GM19239 (cell line): ENCODE data around the gene KRT35.

Experiments used
- DNase-seq: peaks from one replicate; pipeline ENCODE4 v3.0.0; 2011; ENCODE audit warnings: low spot score; ENCODE audit not compliant: insufficient read length
- FAIRE-seq: peaks from 2 replicates; lab custom pipeline; 2011; peaks lifted over from hg19 to GRCh38; lab: Jason Lieb, UNC

The KRT35 gene

DNA sequence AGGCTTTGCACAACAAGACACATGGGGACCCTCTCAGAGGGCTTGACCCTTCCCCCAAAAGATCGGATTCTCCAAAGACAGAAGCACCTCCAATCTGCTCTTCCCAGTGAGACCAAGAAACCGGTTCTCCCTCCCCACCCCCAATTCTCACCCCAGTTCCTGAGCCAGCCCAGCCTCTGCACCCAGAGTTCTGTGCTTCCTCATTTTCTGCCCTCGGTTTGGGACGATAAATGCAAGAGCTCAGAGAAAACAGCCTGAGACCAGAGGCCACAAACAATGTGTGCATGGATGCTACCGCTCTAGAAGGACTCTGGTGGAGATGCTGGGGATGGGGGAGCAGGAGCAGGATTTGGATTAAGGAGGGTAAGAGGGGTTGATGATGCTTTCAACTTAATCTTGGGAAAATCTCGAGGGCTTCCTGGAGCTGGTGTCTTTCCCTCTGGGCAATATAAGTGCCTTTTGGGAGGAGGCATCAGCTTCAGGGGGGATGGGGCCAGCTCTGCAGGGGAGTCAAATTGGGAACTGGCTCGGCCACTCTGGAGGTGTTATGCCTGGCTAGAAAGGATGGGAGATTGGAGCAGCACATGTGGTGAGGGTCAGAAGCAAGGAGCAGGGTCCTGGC is 31.7 kb upstream of the KRT35 start:
- FAIRE-seq (no peak), DNase-seq (no peak)

DNA sequence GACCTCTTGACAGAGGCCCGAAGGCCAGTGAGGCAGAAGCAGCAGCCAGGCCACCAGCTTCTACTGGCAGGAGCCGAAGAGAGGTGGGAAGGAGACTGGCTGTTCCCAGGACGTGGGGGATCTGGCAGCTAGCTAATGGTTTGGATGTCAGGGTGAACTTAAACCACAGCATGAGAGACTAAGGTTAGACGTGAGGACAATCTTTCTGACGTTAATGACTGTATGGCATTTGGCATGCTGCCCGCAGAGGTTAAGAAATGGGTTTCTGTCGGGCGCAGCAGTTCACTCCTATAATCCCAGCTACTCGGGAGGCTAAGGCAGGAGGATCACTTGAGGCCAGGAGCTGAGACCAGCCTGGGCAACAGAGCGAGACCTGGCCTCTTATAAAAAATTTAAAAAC is 30.8 kb upstream of the KRT35 start:
- DNase-seq (no peak), FAIRE-seq (no peak)

DNA sequence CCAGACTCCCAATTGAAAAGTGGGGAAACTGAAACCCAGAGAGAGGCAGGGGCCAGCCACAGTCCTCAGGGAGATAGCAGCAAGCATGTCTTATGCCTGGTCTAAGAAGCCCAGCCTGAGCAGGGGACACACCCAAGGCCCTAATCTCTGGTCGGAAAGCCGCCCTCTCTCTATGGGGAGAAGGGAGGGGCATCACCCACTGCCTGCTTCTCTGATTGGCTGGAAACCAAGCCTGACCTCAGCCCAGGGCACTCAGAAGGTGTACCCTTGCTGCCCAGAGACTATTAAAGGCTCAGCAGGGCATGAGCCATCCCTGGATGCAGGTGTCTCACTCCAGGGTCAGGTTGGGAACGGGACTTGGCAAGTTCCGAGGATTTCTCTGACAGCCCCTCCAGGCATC is 30.2 kb upstream of the KRT35 start:
- FAIRE-seq (no peak), DNase-seq (no peak)

DNA sequence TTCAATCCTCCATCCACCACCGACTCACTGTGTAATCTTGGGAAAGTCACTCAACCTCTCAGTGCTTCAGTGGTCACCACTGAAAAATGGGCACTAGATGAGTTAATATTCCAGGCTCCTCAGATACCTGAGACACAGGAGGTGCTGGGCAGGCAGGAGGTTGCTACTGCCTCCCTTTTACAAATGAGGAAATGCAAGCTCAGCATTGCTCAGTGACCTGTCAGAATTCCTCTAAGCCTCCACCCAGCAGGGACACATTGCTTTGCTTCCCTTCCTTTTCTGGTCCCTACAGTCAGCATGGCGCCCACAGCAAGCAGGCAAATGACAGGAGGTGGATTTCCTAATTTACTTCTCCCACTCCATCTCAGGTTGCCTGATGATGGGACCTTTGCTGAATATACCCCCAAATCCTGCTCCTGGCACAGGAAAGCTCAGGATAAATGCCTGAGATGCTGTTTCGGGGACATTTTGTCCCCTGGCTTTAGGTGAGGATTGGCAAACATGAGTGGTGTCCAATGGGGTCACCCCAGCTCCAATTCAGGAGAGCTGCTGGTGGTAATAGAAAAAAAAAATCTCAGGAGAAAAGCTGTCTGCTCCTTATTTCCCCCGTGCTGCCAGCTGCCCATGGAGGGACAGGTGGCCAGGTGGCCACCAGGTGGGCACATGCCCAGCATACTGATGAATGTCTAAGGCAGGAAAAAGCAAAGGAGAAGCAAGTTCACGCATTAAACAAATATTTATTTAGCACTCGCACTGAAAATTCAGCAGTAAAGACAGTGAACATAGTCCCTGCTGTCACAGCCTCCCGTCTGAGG is 29.5 kb upstream of the KRT35 start:
- DNase-seq (no peak), FAIRE-seq (no peak)

GRCh38 chr17:41507315-41507880 is 26.4 kb upstream of the KRT35 start:
- FAIRE-seq (no peak), DNase-seq (no peak)

DNA sequence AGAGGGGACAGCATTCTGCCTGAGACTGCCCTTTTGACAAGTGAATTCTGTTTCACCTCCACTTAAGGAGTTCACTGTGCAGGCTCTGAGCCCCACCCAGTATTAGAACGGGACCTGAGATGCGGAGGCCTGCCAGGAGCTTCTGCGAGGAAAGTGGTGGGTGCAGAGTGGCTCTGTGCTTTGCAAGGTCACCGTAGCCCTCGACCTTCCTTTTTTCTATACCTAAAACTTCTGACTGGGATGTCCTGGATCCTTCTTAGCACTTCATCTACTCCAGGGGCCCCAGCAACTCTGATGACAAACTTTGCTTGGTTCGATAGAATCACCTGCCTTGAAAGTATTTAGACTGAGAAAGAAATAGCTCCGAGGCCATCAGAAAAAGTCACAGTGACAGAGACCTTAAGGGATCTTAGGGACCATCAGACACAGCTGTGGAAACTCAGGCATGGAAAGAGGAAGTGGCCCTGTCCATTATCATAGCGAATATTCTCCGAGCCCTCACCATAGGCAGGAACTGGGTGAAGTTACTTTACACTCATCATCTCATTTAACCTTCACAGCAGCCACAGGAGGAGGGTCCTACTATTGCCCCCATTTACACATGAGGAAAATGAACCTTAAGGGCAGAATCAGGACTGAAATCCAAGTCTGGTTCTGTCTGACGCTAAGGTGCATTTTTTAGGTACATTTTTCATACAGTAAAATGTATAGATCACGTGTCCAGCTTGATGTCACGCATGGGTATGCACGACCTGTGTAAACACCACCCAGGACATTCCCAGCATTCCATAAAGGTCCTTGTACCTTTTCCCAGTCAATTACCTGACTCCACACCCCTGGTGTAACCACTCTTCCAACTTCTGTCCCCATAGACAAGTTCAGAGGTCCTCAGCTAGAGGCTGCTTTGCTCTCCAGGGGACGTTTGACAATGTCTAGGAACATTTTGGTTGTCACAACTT is 25.1 kb upstream of the KRT35 start:
- no peak for DNase-seq
- no peak for FAIRE-seq

DNA sequence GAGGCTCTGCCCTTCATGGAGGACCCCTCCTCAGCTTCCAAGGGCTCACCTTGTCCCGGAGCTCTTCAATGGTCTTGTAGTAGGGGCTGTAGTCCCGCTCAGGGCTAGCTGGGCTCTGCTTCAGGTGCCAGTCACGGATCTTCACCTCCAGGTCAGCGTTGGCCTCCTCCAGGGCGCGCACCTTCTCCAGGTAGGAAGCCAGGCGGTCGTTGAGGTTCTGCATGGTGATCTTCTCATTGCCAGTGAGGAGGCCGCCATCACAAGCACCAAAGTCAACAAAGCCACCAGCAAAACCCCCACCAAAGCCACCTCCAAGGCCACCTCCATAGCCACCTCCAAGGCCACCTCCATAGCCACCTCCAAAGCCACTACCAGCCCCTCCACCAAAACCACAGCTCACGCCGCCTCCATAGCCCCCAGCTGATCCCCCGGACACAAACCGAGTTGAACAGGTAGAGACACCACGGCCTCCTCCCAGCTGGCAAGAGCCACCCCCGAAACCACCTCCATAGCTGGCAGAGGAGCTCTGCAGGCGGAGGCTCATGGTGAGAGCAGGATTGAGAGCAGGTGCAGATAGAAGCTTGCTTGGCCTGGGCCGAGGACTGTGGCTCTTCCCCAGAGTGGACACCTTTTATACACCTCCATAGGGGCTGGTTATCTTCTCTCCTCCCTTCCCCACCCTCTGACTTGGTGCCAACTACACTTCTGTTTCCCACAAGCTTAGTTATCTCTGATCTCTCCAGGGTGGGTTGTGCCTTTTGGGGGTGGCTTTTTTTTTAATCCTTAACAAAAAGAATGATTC is 24.3 kb upstream of the KRT35 start, which contains the start of gene KRT13:
KRT13 (minus strand) TSS at position 606 of the 802 bp plus-strand sequence; CDS start at position 544, 62 bp downstream.
- no peak for DNase-seq
- FAIRE-seq, result no peak

- DNase-seq, result no peak
- FAIRE-seq, result no peak
These were observed 23.5 kb upstream of the KRT35 start for GRCh38 chr17:41504246-41504977.

GRCh38 chr17:41503202-41503601 is 22.3 kb upstream of the KRT35 start:
- FAIRE-seq (no peak), DNase-seq (no peak)

DNA sequence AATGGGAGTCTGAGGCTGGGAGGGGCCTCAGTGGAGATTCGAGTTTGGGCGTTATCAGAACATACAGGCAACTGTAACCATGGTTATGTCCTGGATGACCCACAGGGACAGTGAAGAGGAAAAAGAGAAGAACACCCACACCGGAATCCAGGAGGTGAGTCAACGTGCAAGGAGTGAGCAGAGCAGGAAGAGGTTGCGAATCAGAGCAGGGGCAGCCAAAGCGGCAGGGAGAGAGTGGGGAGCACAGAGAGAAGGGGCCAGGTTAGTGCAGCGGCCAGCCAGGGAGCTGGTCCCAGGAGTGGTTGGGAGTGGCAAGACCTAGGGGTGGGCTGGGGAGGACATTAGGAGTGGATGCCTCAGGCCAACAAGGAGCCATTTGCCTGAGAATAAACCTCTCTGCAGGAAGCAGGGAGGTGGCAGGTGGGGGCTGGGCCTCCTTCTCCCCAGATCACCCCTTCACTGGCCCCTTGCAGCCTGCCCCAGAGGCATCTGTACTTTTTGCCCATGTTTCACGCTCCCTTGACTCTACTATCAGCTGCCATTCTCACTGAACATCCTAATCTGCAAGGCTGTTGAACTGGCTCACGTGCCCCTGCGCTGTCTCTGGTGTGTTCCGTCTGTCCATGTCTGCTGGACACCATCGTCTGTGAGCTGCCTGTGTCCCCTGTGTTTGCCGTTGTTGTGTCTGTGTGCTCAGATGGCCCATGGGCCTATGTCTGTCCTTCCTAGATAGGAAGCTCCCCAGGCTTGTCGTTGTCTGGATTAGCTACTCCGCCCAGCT is 19.4 kb upstream of the KRT35 start:
- FAIRE-seq (no peak), DNase-seq (no peak)

- FAIRE-seq, result no peak
- DNase-seq, result no peak
These were observed 18.8 kb upstream of the KRT35 start for GRCh38 chr17:41499714-41500113.

DNA sequence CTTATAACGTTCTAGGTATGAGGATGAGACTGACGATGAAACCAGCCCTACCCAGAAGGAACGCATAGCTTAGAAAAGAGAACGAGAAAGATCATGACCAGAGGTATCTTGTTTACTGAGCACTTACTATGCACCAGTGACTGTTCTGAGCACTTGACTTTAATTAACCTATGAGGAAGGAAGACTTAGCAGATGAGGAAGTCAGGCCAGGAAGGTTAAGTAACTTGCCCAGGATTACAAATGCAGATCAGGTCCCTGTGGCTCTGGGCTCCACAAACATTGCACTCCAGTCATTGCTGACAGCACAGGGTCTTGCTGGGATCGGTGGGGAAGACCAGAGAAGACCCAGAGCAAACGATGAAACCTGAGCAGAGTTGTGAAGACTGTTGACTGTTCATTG is 17.3 kb upstream of the KRT35 start:
- FAIRE-seq (no peak), DNase-seq (no peak)

DNA sequence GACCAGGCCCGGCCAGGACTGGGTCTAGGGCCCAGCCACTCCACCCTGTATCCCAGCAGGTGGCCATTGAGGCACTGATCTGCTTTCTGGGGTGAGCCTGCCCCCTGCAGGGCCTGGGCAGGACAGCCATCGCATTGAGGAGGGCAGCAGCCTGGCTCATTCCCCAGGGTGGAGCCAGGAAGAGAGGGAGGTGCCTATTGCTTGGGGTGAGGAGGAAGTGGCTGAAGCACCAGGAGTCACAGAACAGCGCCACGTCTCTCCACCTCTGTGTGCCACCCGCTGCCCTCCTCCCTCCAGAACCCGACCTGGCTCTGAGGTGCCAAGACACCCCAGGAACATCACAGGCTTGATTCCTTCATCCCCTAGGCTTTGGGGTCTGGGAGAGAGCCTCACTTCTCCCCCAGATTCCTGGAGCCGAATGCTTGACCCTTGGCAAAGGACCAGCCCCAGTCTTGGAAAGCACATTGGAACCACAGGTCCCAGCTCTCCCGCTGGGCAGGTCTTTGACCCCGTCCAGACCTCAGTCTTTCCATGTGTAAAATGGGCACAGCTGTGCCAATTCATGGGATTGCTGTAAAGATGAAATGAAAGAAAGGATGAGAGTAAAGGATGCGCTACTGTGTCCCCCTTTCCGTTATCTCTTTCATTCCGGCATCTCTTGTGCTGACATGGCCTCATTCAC is 16.0 kb upstream of the KRT35 start:
- DNase-seq, result peak; percentile 79
- FAIRE-seq, result no peak

DNA sequence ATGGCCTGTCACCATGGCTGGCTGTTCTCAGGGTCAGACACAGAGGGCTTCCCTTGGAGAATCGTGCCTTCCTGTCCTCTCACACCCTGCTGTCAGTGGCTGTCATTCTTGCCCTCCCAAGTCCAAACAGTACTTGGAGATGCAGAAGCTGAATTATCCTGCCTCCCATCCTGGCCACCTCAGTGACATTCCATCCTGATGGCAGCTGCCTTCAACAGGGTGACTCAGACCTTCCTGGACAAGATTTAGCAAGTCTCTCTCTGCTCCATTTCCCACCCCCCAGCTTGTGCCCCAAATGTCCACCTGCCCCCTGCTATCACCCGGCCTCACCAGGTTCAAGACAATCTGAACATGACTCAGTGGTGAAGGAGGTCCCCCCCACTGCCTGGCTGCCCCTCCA is 13.6 kb upstream of the KRT35 start:
- no peak for DNase-seq
- no peak for FAIRE-seq

GRCh38 chr17:41492771-41493170 is 11.8 kb upstream of the KRT35 start:
- FAIRE-seq, result no peak

GRCh38 chr17:41492351-41492750 is 11.4 kb upstream of the KRT35 start:
- FAIRE-seq (no peak), DNase-seq (no peak)

More at GRCh38 chr17:41492771-41493170, 11.8 kb upstream of the KRT35 start:
- no peak for DNase-seq

GRCh38 chr17:41491476-41491875 is 10.5 kb upstream of the KRT35 start:
- FAIRE-seq, result no peak

More at GRCh38 chr17:41491476-41491875, 10.5 kb upstream of the KRT35 start:
- DNase-seq, result no peak
